Tibial nerve (tissue), 4 donors: ENCODE measurements around the gene FBXO47.
"Not testable (repeated sequence)": the region's sequence is repeated elsewhere in the genome, so short reads cannot be mapped to it uniquely, and the experiment has no call there.

ENCODE experiments used
- CTCF ChIP-seq, 5 experiments: fragments of 200-600 bp in 3 of 5; fragments of 450-650 bp in 2 of 5; sonication (generic) in 3 of 5; IDR thresholded peaks; one replicate each; pipeline ENCODE4 v1.5.1; 2016 to 2019; ENCODE audit warnings: antibody characterized with exemption in 5 of 5, mild to moderate bottlenecking in 3 of 5, moderate library complexity in 2 of 5
- EP300 ChIP-seq, 2 donors: sonication (generic); formaldehyde crosslinking; IDR thresholded peaks; one replicate each; pipeline ENCODE4 v1.6.1; 2017; ENCODE audit warnings: antibody characterized with exemption in 2 of 2, mild to moderate bottlenecking in 1 of 2
- POLR2A ChIP-seq, 2 donors: fragments of 450-650 bp; IDR thresholded peaks; one replicate each; pipeline ENCODE4 v1.6.1; 2017; ENCODE audit warnings: antibody characterized with exemption in 2 of 2, mild to moderate bottlenecking in 2 of 2, moderate library complexity in 2 of 2

GRCh38 chr17:38953800-38954199, 13.4 kb downstream of the FBXO47 start:
- TF ChIP-seq CTCF, EP300, POLR2A (IDR thresholded peaks at IDR 0.05): not testable (repeated sequence)
